Nephron progenitor cell (in vitro differentiated cells): ENCODE results near the gene NCF4.

ENCODE experiments used
- DNase-seq: peaks from one replicate; pipeline ENCODE4 v3.0.0; 2021
- H3K27ac Mint-ChIP-seq: 2 replicates; pipeline ENCODE4 v1.8.0; 2021; ENCODE audit warnings: mild to moderate bottlenecking, moderate library complexity, mixed read lengths
- H3K27me3 Mint-ChIP-seq: 2 replicates; pipeline ENCODE4 v1.8.0; 2021; ENCODE audit warnings: mild to moderate bottlenecking, low read depth, mixed read lengths; ENCODE audit not compliant: poor library complexity
- H3K36me3 Mint-ChIP-seq: 2 replicates; pipeline ENCODE4 v1.8.0; 2021; ENCODE audit warnings: low read depth, mixed read lengths
- H3K4me1 Mint-ChIP-seq: 2 replicates; pipeline ENCODE4 v1.8.0; 2021; ENCODE audit warnings: mixed read lengths
- H3K4me3 Mint-ChIP-seq: 2 replicates; pipeline ENCODE4 v1.8.0; 2021; ENCODE audit warnings: mild to moderate bottlenecking, moderate library complexity, mixed read lengths
- H3K9me3 Mint-ChIP-seq: 2 replicates; pipeline ENCODE4 v1.8.0; 2021; ENCODE audit warnings: mild to moderate bottlenecking, moderate library complexity, mixed read lengths
- TF ChIP-seq, protein P1 (sequence below): fragments of 200-600 bp; sonication (generic); IDR thresholded peaks from 2 replicates; pipeline ENCODE4 v1.5.0; 2021; ENCODE audit warnings: antibody characterized with exemption

The NCF4 gene

DNA sequence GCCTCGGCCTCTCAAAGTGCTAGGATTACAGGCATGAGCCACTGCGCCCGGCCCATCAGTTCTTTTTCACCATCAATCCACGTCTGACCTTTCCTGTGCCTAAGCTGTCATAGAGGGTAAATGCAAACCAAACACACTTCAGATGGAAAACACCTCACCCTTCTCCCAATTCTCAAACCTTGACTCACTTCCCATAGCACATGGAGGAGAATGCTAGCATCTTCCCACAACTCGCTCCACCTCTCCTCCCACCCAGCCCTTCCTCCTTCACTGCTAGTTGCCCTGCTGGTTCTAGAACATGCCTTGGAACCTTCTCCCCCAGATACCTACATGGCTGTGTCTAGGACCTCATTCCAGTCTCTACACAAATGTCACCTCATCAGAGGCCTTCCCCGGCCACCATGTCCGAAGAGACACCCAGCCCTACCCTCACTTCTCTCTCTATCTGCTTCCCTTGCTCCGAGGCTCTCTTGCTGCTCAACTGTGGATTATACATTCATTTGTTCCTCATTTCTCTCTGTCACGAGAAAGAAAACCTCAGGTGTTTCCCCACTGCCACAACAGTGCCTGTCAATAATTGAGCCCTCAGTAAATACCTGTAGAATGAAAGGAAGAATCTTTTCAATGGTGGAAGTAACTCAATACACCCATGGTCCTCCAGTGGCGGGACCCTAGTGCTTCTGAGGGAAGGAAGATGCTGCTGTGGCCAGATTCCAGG, 21.3 kb upstream of the NCF4 start:
- Mint-ChIP-seq H3K4me3 (no peak overlapping the region), H3K4me1 (no peaks in the 10 kb centered on the region), H3K27ac (no peak overlapping the region), H3K27me3 (peaks cover 52% of the 10 kb centered on the region), H3K9me3 (peaks cover 14% of the 10 kb centered on the region), H3K36me3 (no peaks in the 10 kb centered on the region)
- TF ChIP-seq, protein P1, sequence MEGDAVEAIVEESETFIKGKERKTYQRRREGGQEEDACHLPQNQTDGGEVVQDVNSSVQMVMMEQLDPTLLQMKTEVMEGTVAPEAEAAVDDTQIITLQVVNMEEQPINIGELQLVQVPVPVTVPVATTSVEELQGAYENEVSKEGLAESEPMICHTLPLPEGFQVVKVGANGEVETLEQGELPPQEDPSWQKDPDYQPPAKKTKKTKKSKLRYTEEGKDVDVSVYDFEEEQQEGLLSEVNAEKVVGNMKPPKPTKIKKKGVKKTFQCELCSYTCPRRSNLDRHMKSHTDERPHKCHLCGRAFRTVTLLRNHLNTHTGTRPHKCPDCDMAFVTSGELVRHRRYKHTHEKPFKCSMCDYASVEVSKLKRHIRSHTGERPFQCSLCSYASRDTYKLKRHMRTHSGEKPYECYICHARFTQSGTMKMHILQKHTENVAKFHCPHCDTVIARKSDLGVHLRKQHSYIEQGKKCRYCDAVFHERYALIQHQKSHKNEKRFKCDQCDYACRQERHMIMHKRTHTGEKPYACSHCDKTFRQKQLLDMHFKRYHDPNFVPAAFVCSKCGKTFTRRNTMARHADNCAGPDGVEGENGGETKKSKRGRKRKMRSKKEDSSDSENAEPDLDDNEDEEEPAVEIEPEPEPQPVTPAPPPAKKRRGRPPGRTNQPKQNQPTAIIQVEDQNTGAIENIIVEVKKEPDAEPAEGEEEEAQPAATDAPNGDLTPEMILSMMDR = no peak
- no peak for DNase-seq

DNA sequence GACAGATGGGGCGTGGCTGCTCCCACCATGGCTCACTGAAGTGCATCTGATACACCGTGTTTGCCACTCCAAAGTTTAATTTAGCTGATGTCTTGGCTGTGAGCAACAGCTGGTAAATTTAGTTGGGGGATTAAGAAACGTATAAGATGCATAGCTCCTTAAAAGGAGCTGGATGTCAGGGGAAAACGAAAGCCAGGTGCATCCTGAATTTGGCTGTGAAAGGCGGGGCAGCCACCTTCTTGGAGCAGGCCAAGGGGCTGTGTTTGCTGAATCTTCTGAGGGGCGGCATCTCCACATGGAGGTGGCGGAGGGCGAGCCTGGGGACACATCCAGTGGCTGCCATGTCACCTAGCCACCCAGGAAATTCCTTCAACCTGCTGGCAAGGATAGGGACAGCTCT, 20.7 kb upstream of the NCF4 start:
- peaks cover 58% of the 10 kb centered on the region for H3K27me3 Mint-ChIP-seq

DNA sequence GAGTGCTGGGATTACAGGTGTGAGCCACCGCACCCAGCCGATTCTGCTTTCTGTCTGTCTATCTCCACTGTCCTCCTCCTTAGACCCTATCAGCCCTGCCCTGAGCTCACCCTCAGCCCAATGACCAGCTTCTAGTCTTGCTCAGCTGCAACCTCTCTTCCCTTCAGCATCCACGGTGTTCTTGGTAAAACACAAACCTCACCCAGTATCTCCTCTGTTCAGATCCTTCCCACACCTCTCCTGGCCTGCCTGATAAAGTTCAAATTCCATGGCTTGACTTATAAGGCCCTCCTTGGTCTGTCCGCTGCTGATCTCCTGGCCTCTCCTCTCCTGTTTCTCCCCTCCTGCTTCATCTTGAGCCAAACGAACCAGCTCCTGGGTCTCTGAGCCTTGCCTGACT, 14.5 kb upstream of the NCF4 start:
- H3K4me3 Mint-ChIP-seq = no peak overlapping the region
- H3K27me3 Mint-ChIP-seq = peaks cover 59% of the 10 kb centered on the region
- DNase-seq = no peak
- H3K27ac Mint-ChIP-seq = no peak overlapping the region
- H3K9me3 Mint-ChIP-seq = no peaks in the 10 kb centered on the region
- TF ChIP-seq, protein P1 = no peak
- peaks cover 29% of the 10 kb centered on the region for H3K4me1 Mint-ChIP-seq
- H3K36me3 Mint-ChIP-seq = no peaks in the 10 kb centered on the region

More for the DNA sequence above, 20.7 kb upstream of the NCF4 start:
- Mint-ChIP-seq H3K9me3 (peaks cover 14% of the 10 kb centered on the region), H3K27ac (no peak overlapping the region), H3K36me3 (no peaks in the 10 kb centered on the region), H3K4me3 (no peak overlapping the region), H3K4me1 (peaks cover 5% of the 10 kb centered on the region)
- DNase-seq = no peak
- TF ChIP-seq, protein P1 = no peak

DNA sequence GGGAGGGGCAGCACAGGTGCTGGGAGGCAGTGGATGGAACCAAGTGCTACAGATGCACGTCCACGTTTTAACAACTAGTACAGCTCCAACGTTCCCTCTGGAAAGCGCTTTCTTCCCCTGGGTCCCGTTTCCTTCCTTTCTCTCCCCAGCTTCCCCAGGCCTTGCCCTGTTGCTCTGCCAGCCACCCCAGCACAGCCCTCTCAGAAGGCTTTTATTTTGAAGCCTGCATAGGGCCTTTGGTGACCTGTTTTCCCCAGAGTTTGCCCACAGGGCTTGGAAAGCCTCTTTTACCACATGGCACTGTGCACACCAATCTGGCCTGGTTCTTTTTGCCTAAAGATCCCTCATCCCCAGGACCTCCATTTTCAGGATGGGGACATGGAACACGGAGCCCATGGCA, 13.9 kb upstream of the NCF4 start:
- no peak overlapping the region for H3K4me3 Mint-ChIP-seq
- no peaks in the 10 kb centered on the region for H3K9me3 Mint-ChIP-seq
- peaks cover 55% of the 10 kb centered on the region for H3K27me3 Mint-ChIP-seq
- no peaks in the 10 kb centered on the region for H3K36me3 Mint-ChIP-seq
- peaks cover 36% of the 10 kb centered on the region for H3K4me1 Mint-ChIP-seq
- H3K27ac Mint-ChIP-seq = no peak overlapping the region
- DNase-seq = no peak
- TF ChIP-seq, protein P1 = no peak

DNA sequence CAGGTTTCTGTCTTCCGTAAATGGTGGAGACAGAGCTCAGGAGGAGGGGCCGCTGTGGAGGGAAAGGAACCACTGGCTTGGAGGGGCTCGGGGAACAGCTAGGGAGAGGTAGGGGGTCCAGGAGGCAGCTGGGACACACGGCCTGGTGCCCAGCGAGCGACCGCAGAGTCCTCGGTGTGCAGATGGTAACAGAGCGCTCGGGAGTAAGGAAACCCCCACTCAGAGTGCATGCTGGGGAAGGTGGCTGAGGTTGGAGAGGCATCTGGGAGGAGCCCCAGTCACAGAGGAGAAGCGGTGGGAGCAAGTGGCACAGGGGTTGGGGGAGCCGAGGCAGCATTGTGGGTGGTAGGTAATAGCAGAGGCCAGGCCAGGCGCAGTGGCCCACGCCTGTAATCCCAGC, 10.8 kb upstream of the NCF4 start:
- Mint-ChIP-seq H3K27me3 (peaks cover 36% of the 10 kb centered on the region), H3K4me1 (peaks cover 38% of the 10 kb centered on the region), H3K27ac (no peak overlapping the region), H3K4me3 (no peak overlapping the region), H3K36me3 (no peaks in the 10 kb centered on the region), H3K9me3 (no peaks in the 10 kb centered on the region)
- TF ChIP-seq, protein P1 = no peak
- no peak for DNase-seq

DNA sequence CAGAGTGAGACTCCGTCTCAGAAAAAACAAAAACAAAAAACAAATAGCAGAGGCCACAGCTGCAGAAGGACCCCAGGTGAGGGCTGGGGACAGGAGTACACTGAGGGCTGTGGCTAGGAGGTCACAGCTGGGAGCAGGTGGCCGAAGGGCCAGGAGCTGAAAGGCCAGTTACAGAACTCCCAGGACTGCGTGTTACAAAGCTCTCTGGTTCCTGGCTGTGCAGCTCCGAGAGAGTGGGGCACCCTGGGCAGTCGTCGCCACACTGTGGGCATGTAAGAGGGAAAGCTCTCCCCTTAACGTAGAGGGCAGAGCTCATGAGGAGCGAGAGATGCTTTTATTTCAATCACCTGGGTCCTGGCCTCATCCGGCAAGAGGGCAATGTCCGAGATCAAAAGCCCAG, 10.1 kb upstream of the NCF4 start:
- H3K9me3 Mint-ChIP-seq = no peaks in the 10 kb centered on the region
- no peaks in the 10 kb centered on the region for H3K36me3 Mint-ChIP-seq
- no peak for DNase-seq
- no peak overlapping the region for H3K27ac Mint-ChIP-seq
- H3K4me3 Mint-ChIP-seq = no peak overlapping the region
- peaks cover 37% of the 10 kb centered on the region for H3K27me3 Mint-ChIP-seq
- peaks cover 39% of the 10 kb centered on the region for H3K4me1 Mint-ChIP-seq
- TF ChIP-seq, protein P1 = no peak
